RWPE1 (cell line): ENCODE results near the gene KIF27.

ENCODE experiments used
- CTCF ChIA-PET: fragments of 350-600 bp; sonication (Branson Sonifier 250); formaldehyde crosslinking; extraction: SDS; loops from one replicate; lab custom pipeline; 2021; lab: Yijun Ruan, JAX
- POLR2A ChIA-PET: fragments of 400-600 bp; formaldehyde crosslinking; extraction: SDS; loops from one replicate; lab custom pipeline; 2020; ENCODE audit warnings: antibody characterized with exemption; ENCODE audit not compliant: low non-redundant PET; lab: Yijun Ruan, JAX
- DNase-seq: peaks from one replicate; pipeline ENCODE4 v3.0.0; 2012; ENCODE audit warnings: low spot score
- H3K27ac ChIP-seq: fragments of 450-650 bp; 2 replicates; pipeline ENCODE4 v1.5.1; 2017
- CTCF ChIP-seq: fragments of 450-650 bp; conservative IDR thresholded peaks from 2 replicates; pipeline ENCODE4 v1.5.1; 2017; ENCODE audit warnings: low read depth, mild to moderate bottlenecking

KIF27 gene

GRCh38 chr9:83920927-83921707 is at the start of gene KIF27:
KIF27 (minus strand) TSS chr9:83921432; CDS start chr9:83915591, 5,841 bp downstream.
- peak within 1 kb of the TSS; percentile 98 for H3K27ac ChIP-seq
- DNase-seq: peak; percentile 95
- ChIA-PET CTCF (interaction anchor here (0.6 to 1.6 kb wide), 11 partner anchors 10 to 885 kb away, joined by 3 to 10 read pairs (median 3); no protein-coding TSS in a partner anchor), POLR2A (interaction anchor here (1.2 kb wide), 2 partner anchors 59 to 380 kb away, joined by 3 to 4 read pairs; partner anchors contain the start of genes HNRNPK and RMI1)
- peak; percentile 64 for TF ChIP-seq CTCF

- no peak overlapping the region for H3K27ac ChIP-seq
- POLR2A ChIA-PET: no interaction called here
- CTCF ChIA-PET: interaction anchor here (0.8 to 1.2 kb wide), 2 partner anchors 31 to 345 kb away, joined by 3 read pairs; no protein-coding TSS in a partner anchor
- no peak for DNase-seq
- TF ChIP-seq CTCF: no peak
Observed at GRCh38 chr9:83969602-83970001, 48.4 kb upstream of the KIF27 start.

- POLR2A ChIA-PET: interaction anchor here (0.6 to 0.9 kb wide), 2 partner anchors 11 to 17 kb away, joined by 3 to 7 read pairs; a partner anchor contains a TSS
- DNase-seq: no peak
- H3K27ac ChIP-seq: no peak overlapping the region
- CTCF ChIA-PET: interaction anchor here (0.5 to 0.6 kb wide), 2 partner anchors 182 to 293 kb away, joined by 3 read pairs; no protein-coding TSS in a partner anchor
- no peak for TF ChIP-seq CTCF
Observed at GRCh38 chr9:83967073-83967472, 45.8 kb upstream of the KIF27 start.

GRCh38 chr9:83966209-83966582 is 45.0 kb upstream of the KIF27 start:
- H3K27ac ChIP-seq: peak overlapping the region; percentile 65
- ChIA-PET CTCF (no interaction called here), POLR2A (interaction anchor here (0.9 kb wide), 1 partner anchor 10 kb away, joined by 3 read pairs; a partner anchor contains a TSS)
- no peak for DNase-seq
- no peak for TF ChIP-seq CTCF

GRCh38 chr9:83965350-83966208 is 44.3 kb upstream of the KIF27 start:
- ChIA-PET POLR2A (no interaction called here), CTCF (no interaction called here)
- TF ChIP-seq CTCF: no peak
- peak overlapping the region; percentile 65 for H3K27ac ChIP-seq
- no peak for DNase-seq

GRCh38 chr9:83964973-83965349 is 43.7 kb upstream of the KIF27 start:
- ChIA-PET POLR2A (no interaction called here), CTCF (interaction anchor here (0.7 kb wide), 1 partner anchor 184 kb away, joined by 5 read pairs; no protein-coding TSS in a partner anchor)
- no peak overlapping the region for H3K27ac ChIP-seq
- no peak for DNase-seq
- no peak for TF ChIP-seq CTCF
